B cell (primary cell): Measurements from ENCODE around the gene AGPAT3. TPM values are rescaled to one million over a fixed set of nuclear protein-coding genes. Genes with fewer than 3 reads are reported as not detected.

Source experiments
- ATAC-seq: fragments of 200-7000 bp; cut with Tn5 transposase; one replicate; pipeline ENCODE4 v1.10.0; 2021; ENCODE audit warnings: low read depth, mild to moderate bottlenecking, moderate number of reproducible peaks, moderate library complexity
- CTCF ChIA-PET: fragments of 350-600 bp; sonication (Branson Sonifier 250); formaldehyde crosslinking; loops from one replicate; lab custom pipeline; 2021; ENCODE audit warnings: antibody characterized with exemption, inconsistent platforms; lab: Charles Lee
- POLR2A ChIA-PET: fragments of 350-600 bp; sonication (Branson Sonifier 250); formaldehyde crosslinking; loops from one replicate; lab custom pipeline; 2021; ENCODE audit warnings: antibody characterized with exemption; lab: Charles Lee
- DNase-seq: peaks from one replicate; pipeline ENCODE4 v3.0.0; 2013
- H2AFZ ChIP-seq: 2 replicates; pipeline ENCODE4 v1.6.1; 2012; ENCODE audit warnings: mild to moderate bottlenecking, low read depth, low read length; ENCODE audit not compliant: insufficient read depth, poor library complexity, severe bottlenecking
- H3K27ac ChIP-seq, 2 donors: 1 replicate in 1 of 2; 2 replicates in 1 of 2; pipeline ENCODE4 v1.5.1; 2012 to 2013; ENCODE audit warnings: low read length in 2 of 2, mild to moderate bottlenecking in 2 of 2, moderate library complexity in 1 of 2
- H3K27me3 ChIP-seq, 4 experiments: fragments of 200-600 bp in 1 of 4; sonication (generic) in 1 of 4; replicated peaks in 1 of 4; 1 replicate in 2 of 4; 2 replicates in 2 of 4; pipeline versions ENCODE4 v1.6.1 to v1.7.0; 2013 to 2016; ENCODE audit warnings: low read length in 3 of 4, mild to moderate bottlenecking in 2 of 4, mixed read lengths in 1 of 4, moderate library complexity in 1 of 4; ENCODE audit not compliant: insufficient read depth in 4 of 4, control insufficient read depth in 3 of 4; ENCODE audit errors: control extremely low read depth in 1 of 4
- H3K36me3 ChIP-seq, 2 experiments: replicated peaks in 1 of 2; 1 replicate in 1 of 2; 2 replicates in 1 of 2; pipeline versions ENCODE4 v1.6.1 to v1.7.1; 2013; ENCODE audit warnings: low read length in 1 of 2; ENCODE audit not compliant: insufficient read depth in 2 of 2, control insufficient read depth in 1 of 2; ENCODE audit errors: control extremely low read depth in 1 of 2, extremely low read depth in 1 of 2
- H3K4me1 ChIP-seq, 2 donors: fragments of 200-600 bp in 1 of 2; sonication (generic) in 1 of 2; 1 replicate in 1 of 2; 2 replicates in 1 of 2; pipeline versions ENCODE4 v1.5.1 to v1.6.1; 2013 to 2017; ENCODE audit warnings: low read length in 2 of 2; ENCODE audit not compliant: control insufficient read depth in 2 of 2, insufficient read depth in 2 of 2
- H3K4me2 ChIP-seq: replicated peaks from 2 replicates; pipeline ENCODE3; 2012; ENCODE audit warnings: mild to moderate bottlenecking, low read depth, low read length; ENCODE audit not compliant: poor library complexity, severe bottlenecking
- H3K4me3 ChIP-seq, 5 experiments: fragments of 200-600 bp in 1 of 5; sonication (generic) in 1 of 5; 1 replicate in 3 of 5; 2 replicates in 2 of 5; pipeline versions ENCODE4 v1.5.1 to v1.7.0; 2011 to 2016; ENCODE audit warnings: low read length in 4 of 5, mild to moderate bottlenecking in 4 of 5, low read depth in 2 of 5, control low read depth in 1 of 5, moderate library complexity in 1 of 5; ENCODE audit not compliant: insufficient read depth in 1 of 5; ENCODE audit errors: control extremely low read depth in 1 of 5, extremely low read depth in 1 of 5
- H3K79me2 ChIP-seq: fragments of 200-600 bp; sonication (generic); one replicate; pipeline ENCODE4 v1.6.0; 2016; ENCODE audit warnings: low read length; ENCODE audit not compliant: control insufficient read depth, insufficient read depth
- H3K9ac ChIP-seq: fragments of 200-600 bp; sonication (generic); 2 replicates; pipeline ENCODE4 v1.6.1; 2017; ENCODE audit warnings: mild to moderate bottlenecking, low read length, moderate library complexity
- H3K9me3 ChIP-seq, 3 donors: one replicate each; pipeline versions ENCODE4 v1.6.1 to v1.7.1; 2013; ENCODE audit warnings: low read length in 2 of 3; ENCODE audit not compliant: control insufficient read depth in 2 of 3, insufficient read depth in 1 of 3; ENCODE audit errors: control extremely low read depth in 1 of 3
- H4K20me1 ChIP-seq: 2 replicates; pipeline ENCODE4 v1.6.0; 2012; ENCODE audit warnings: mild to moderate bottlenecking, low read length; ENCODE audit not compliant: insufficient read depth, control insufficient read depth, poor library complexity, severe bottlenecking
- H3K27ac Mint-ChIP-seq: one replicate; pipeline ENCODE4 v1.8.0; 2021; ENCODE audit warnings: mixed read lengths
- H3K27me3 Mint-ChIP-seq: one replicate; pipeline ENCODE4 v1.8.0; 2021; ENCODE audit warnings: mixed read lengths
- H3K4me1 Mint-ChIP-seq: one replicate; pipeline ENCODE4 v1.8.0; 2021; ENCODE audit warnings: mixed read lengths
- H3K4me3 Mint-ChIP-seq: one replicate; pipeline ENCODE4 v1.8.0; 2021; ENCODE audit warnings: mixed read lengths
- H3K9me3 Mint-ChIP-seq: one replicate; pipeline ENCODE4 v1.8.0; 2022; ENCODE audit warnings: mixed read lengths; ENCODE audit not compliant: insufficient read depth
- CTCF ChIP-seq: fragments of 200-600 bp; IDR thresholded peaks from one replicate; pipeline ENCODE4 v1.8.0; 2022; ENCODE audit warnings: antibody characterized with exemption, mild to moderate bottlenecking
- EZH2 ChIP-seq: IDR thresholded peaks from 2 replicates; pipeline ENCODE4 v1.6.1; 2012; ENCODE audit warnings: borderline replicate concordance, low read depth, mild to moderate bottlenecking, moderate library complexity, low read length; ENCODE audit not compliant: insufficient read depth, poor library complexity, severe bottlenecking
- WGBS: methylation state at CpG from one replicate; pipeline ENCODE4 v1.1.5; 2013; ENCODE audit warnings: missing lambda C conversion rate; ENCODE audit not compliant: insufficient coverage; 5-methylcytosine and 5-hydroxymethylcytosine counted together
- intact Hi-C: fragments of 100-400 bp; cut with micrococcal nuclease; formaldehyde crosslinking; loops from one replicate; pipeline ENCODE4 v1.10.0; 2022
- polyA plus RNA-seq: library from polyadenylated mRNA; depleted of rRNA; stranded (reverse); fragments of >200 nt; gene quantifications from 2 replicates; pipeline ENCODE4 v1.2.3, GENCODE V29; 2012
- total RNA-seq, 2 donors: library from RNA; stranded (reverse); fragments of 120-200 nt in 1 of 2; gene quantifications; 1 replicate in 1 of 2; 2 replicates in 1 of 2; pipeline versions ENCODE4 v1.2.3 to v1.2.4, GENCODE V29; 2013 to 2022

The AGPAT3 gene
- total and polyA plus RNA-seq, 2 donors (not counting 1 experiment from before 2014, with no cell fraction given) = 14.3 to 49.3 TPM

- H3K79me2 ChIP-seq = peaks cover 82% of the 10 kb centered on the region
Measured at GRCh38 chr21:43872531-43873197, 7.6 kb downstream of the AGPAT3 start.

More at GRCh38 chr21:43872531-43873197, 7.6 kb downstream of the AGPAT3 start:
- DNase-seq (no peak), ATAC-seq (no peak)
- Histone ChIP-seq H3K27ac (no peak overlapping the region), H3K36me3 (peaks cover 0 to 5% of the 10 kb centered on the region in 2 experiments), H3K4me2 (no peak overlapping the region), H4K20me1 (peaks cover 5% of the 10 kb centered on the region), H2AFZ (no peak overlapping the region), H3K4me3 (no peak overlapping the region), H3K27me3 (no peaks in the 10 kb centered on the region), H3K4me1 (no peaks in the 10 kb centered on the region), H3K9ac (no peak overlapping the region), H3K9me3 (peaks cover 0 to 5% (median 0%) of the 10 kb centered on the region in 3 donors)
- Mint-ChIP-seq H3K27ac (no peak overlapping the region), H3K4me3 (no peak overlapping the region), H3K27me3 (no peaks in the 10 kb centered on the region), H3K9me3 (no peaks in the 10 kb centered on the region), H3K4me1 (peaks cover 22% of the 10 kb centered on the region)
- ChIA-PET POLR2A (interaction anchor here (0.6 kb wide), 1 partner anchor 12 kb away, joined by 6 read pairs; no protein-coding TSS in a partner anchor), CTCF (no interaction called here)
- intact Hi-C loops = no loop called here
- 92% methylated on average over 13 of the region's 16 CpGs for WGBS
- no peak for TF ChIP-seq EZH2
- TF ChIP-seq CTCF = no peak
